HG03342 (cell line): ENCODE results near the gene STX16.

Experiments used
- ATAC-seq: cut with Tn5 transposase; IDR thresholded peaks from one replicate; pipeline ENCODE4 v1.9.1; 2021; ENCODE audit warnings: mild to moderate bottlenecking, moderate library complexity; ENCODE audit not compliant: unreplicated experiment

STX16 gene

GRCh38 chr20:58618351-58619076 lies 32.6 kb upstream of the STX16 start:
- no peak for ATAC-seq

- ATAC-seq: no peak
Measured at GRCh38 chr20:58619077-58619863, 31.8 kb upstream of the STX16 start.

GRCh38 chr20:58619864-58620431 lies 31.1 kb upstream of the STX16 start:
- ATAC-seq: no peak

GRCh38 chr20:58621906-58622548 lies 29.1 kb upstream of the STX16 start:
- ATAC-seq: no peak

GRCh38 chr20:58622671-58623578 lies 28.2 kb upstream of the STX16 start:
- ATAC-seq: no peak

- no peak for ATAC-seq
Measured at GRCh38 chr20:58623579-58624473, 27.3 kb upstream of the STX16 start.

- no peak for ATAC-seq
Measured at GRCh38 chr20:58624687-58625086, 26.4 kb upstream of the STX16 start.

- ATAC-seq: no peak
Measured at GRCh38 chr20:58625585-58625984, 25.5 kb upstream of the STX16 start.

- no peak for ATAC-seq
Measured at GRCh38 chr20:58626051-58626450, 25.0 kb upstream of the STX16 start.

- no peak for ATAC-seq
Measured at GRCh38 chr20:58627212-58628072, 23.6 kb upstream of the STX16 start.

GRCh38 chr20:58628491-58629214 lies 22.4 kb upstream of the STX16 start:
- ATAC-seq: no peak

- ATAC-seq: no peak
Measured at GRCh38 chr20:58629215-58629580, 21.9 kb upstream of the STX16 start.

- no peak for ATAC-seq
Measured at GRCh38 chr20:58630063-58630462, 21.0 kb upstream of the STX16 start.

- ATAC-seq: no peak
Measured at GRCh38 chr20:58633161-58634053, 17.7 kb upstream of the STX16 start.

GRCh38 chr20:58634059-58634458 lies 17.0 kb upstream of the STX16 start:
- no peak for ATAC-seq

- no peak for ATAC-seq
Measured at GRCh38 chr20:58634521-58635278, 16.4 kb upstream of the STX16 start.
